Measurements from ENCODE around the gene TNRC6B. TPM values are rescaled to one million over a fixed set of nuclear protein-coding genes. Genes with fewer than 3 reads are reported as not detected.

Gene TNRC6B
- polyA plus RNA-seq, 3 donors, result 7.2 to 16.5 (median 11.8) TPM

GRCh38 chr22:40346185-40347118 lies 168.7 kb downstream of the TNRC6B start, which contains the start of gene ADSL:
TSS of gene ADSL (plus strand) at chr22:40346500. CDS start at chr22:40346559, 59 bp downstream.
- H3K4me1 Mint-ChIP-seq, result peaks cover 39% of the 10 kb centered on the region
- peaks cover 25 to 40% of the 10 kb centered on the region in 2 donors for H3K4me1 ChIP-seq (ENCODE audit: control insufficient read depth in 1 of 2, insufficient read depth in 2 of 2, low read length in 2 of 2)

DNA sequence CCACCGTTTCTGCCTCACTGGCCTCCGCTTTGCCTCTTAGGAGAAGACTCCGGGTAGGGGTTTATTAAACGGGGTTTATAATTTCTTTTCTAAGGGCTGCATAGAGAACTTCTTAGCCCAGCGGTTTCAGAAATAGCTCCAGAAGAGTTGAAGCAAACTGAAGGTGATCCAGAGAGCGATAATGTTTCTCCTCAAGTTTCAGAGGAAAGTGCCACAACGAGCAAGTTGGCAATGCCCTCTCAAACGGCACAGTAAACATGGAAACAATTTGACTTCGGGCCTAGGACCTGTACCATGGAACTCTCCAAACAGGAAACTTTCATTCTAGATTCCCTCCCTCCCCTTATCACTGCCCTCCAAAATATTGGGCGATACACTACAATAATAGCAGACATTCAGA lies 169.6 kb downstream of the TNRC6B start:
- H3K4me3 Mint-ChIP-seq, result peak overlapping the region; percentile 94 to 97
- TF ChIP-seq, protein P1, sequence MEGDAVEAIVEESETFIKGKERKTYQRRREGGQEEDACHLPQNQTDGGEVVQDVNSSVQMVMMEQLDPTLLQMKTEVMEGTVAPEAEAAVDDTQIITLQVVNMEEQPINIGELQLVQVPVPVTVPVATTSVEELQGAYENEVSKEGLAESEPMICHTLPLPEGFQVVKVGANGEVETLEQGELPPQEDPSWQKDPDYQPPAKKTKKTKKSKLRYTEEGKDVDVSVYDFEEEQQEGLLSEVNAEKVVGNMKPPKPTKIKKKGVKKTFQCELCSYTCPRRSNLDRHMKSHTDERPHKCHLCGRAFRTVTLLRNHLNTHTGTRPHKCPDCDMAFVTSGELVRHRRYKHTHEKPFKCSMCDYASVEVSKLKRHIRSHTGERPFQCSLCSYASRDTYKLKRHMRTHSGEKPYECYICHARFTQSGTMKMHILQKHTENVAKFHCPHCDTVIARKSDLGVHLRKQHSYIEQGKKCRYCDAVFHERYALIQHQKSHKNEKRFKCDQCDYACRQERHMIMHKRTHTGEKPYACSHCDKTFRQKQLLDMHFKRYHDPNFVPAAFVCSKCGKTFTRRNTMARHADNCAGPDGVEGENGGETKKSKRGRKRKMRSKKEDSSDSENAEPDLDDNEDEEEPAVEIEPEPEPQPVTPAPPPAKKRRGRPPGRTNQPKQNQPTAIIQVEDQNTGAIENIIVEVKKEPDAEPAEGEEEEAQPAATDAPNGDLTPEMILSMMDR (IDR thresholded peaks at IDR 0.05), result no peak
- peaks cover 25 to 40% of the 10 kb centered on the region in 2 donors for H3K4me1 ChIP-seq (ENCODE audit: control insufficient read depth in 1 of 2, insufficient read depth in 2 of 2, low read length in 2 of 2)

More at GRCh38 chr22:40346185-40347118, 168.7 kb downstream of the TNRC6B start, which contains the start of gene ADSL:
- DNase-seq, result peak; percentile 71 to 78 (median 72)
- H4K20me1 ChIP-seq (ENCODE audit: insufficient read depth, low read length), result peaks cover 17% of the 10 kb centered on the region
- peak within 1 kb of the TSS; percentile 94 for H2AFZ ChIP-seq (ENCODE audit: insufficient read depth, low read depth, low read length, poor library complexity, severe bottlenecking)
- peak within 1 kb of the TSS; percentile 71 to 83 for H3K27ac ChIP-seq (ENCODE audit: low read depth in 1 of 2, low read length in 2 of 2)
- H3K4me2 ChIP-seq (replicated peaks; ENCODE audit: extremely low read depth, low read length, poor library complexity, severe bottlenecking), result peak within 1 kb of the TSS; percentile 83
- intact Hi-C loops (cut with micrococcal nuclease), result loop anchor here (2.0 to 10.0 kb wide), 2 partner anchors 302 to 812 kb away; no protein-coding TSS in a partner anchor
- peak within 1 kb of the TSS; percentile 78 for H3K9ac ChIP-seq (ENCODE audit: insufficient read depth, low read length, poor library complexity, severe bottlenecking)
- peaks cover 20 to 29% of the 10 kb centered on the region in 2 donors for H3K36me3 ChIP-seq (replicated peaks in 1 of 2; ENCODE audit: control insufficient read depth in 1 of 2, insufficient read depth in 2 of 2, low read length in 2 of 2)
- Mint-ChIP-seq H3K27ac (peak within 1 kb of the TSS; percentile 89 to 97 (median 95)), H3K27me3 (ENCODE audit: low read depth in 3 of 3) (peaks cover 0 to 4% (median 3%) of the 10 kb centered on the region in 3 donors), H3K36me3 (peaks cover 13 to 24% of the 10 kb centered on the region in 2 donors), H3K4me3 (peak within 1 kb of the TSS; percentile 94 to 97), H3K9me3 (no peaks in the 10 kb centered on the region)
- no peaks in the 10 kb centered on the region for H3K27me3 ChIP-seq (ENCODE audit: control insufficient read depth in 2 of 2, insufficient read depth in 2 of 2, low read length in 2 of 2)
- WGBS (ENCODE audit: insufficient coverage), result under 1% methylated on average over 65 of the region's 65 CpGs
- H3K9me3 ChIP-seq (replicated peaks in 1 of 2; ENCODE audit: control insufficient read depth in 1 of 2, insufficient read depth in 1 of 2, low read length in 2 of 2), result no peaks in the 10 kb centered on the region
- peak within 1 kb of the TSS; percentile 78 to 89 (median 86) for H3K4me3 ChIP-seq (replicated peaks in 1 of 3; ENCODE audit: low read depth in 2 of 3, low read length in 3 of 3)
- TF ChIP-seq, protein P1 (IDR thresholded peaks at IDR 0.05), result no peak
- H3K79me2 ChIP-seq (ENCODE audit: insufficient read depth, low read length), result peaks cover 46% of the 10 kb centered on the region

More for the DNA sequence above, 169.6 kb downstream of the TNRC6B start:
- Mint-ChIP-seq H3K36me3 (peaks cover 18 to 32% of the 10 kb centered on the region in 2 donors), H3K9me3 (no peaks in the 10 kb centered on the region), H3K4me1 (peaks cover 33% of the 10 kb centered on the region), H3K27ac (peak overlapping the region; percentile 27 to 96 (median 93)), H3K27me3 (ENCODE audit: low read depth in 3 of 3) (no peaks in the 10 kb centered on the region)
- WGBS (ENCODE audit: insufficient coverage), result 33% methylated on average over 6 of the region's 10 CpGs
- H3K4me2 ChIP-seq (replicated peaks; ENCODE audit: extremely low read depth, low read length, poor library complexity, severe bottlenecking), result peak overlapping the region; percentile 83
- no peaks in the 10 kb centered on the region for H3K27me3 ChIP-seq (ENCODE audit: control insufficient read depth in 2 of 2, insufficient read depth in 2 of 2, low read length in 2 of 2)
- H3K9me3 ChIP-seq (replicated peaks in 1 of 2; ENCODE audit: control insufficient read depth in 1 of 2, insufficient read depth in 1 of 2, low read length in 2 of 2), result no peaks in the 10 kb centered on the region
- H3K36me3 ChIP-seq (replicated peaks in 1 of 2; ENCODE audit: control insufficient read depth in 1 of 2, insufficient read depth in 2 of 2, low read length in 2 of 2), result peaks cover 26 to 38% of the 10 kb centered on the region in 2 donors
- H3K9ac ChIP-seq (ENCODE audit: insufficient read depth, low read length, poor library complexity, severe bottlenecking), result peak overlapping the region; percentile 78
- H3K27ac ChIP-seq (ENCODE audit: low read depth in 1 of 2, low read length in 2 of 2), result peak overlapping the region; percentile 71 to 83
- H3K79me2 ChIP-seq (ENCODE audit: insufficient read depth, low read length), result peaks cover 46% of the 10 kb centered on the region
- H4K20me1 ChIP-seq (ENCODE audit: insufficient read depth, low read length), result peaks cover 17% of the 10 kb centered on the region
- intact Hi-C loops (cut with micrococcal nuclease), result loop anchor here (2.0 to 10.0 kb wide), 2 partner anchors 302 to 812 kb away; no protein-coding TSS in a partner anchor
- H3K4me3 ChIP-seq (replicated peaks in 1 of 3; ENCODE audit: low read depth in 2 of 3, low read length in 3 of 3), result peak overlapping the region; percentile 78 to 89 (median 86)
- H2AFZ ChIP-seq (ENCODE audit: insufficient read depth, low read depth, low read length, poor library complexity, severe bottlenecking), result peak overlapping the region; percentile 94
- DNase-seq, result no peak
